Measurements from ENCODE around the gene NECAB3. TPM values are rescaled to one million over a fixed set of nuclear protein-coding genes. Genes with fewer than 3 reads are reported as not detected.

The NECAB3 gene
- total and polyA plus RNA-seq, 2 of the 13 experiments (the other 11 are each of a cell fraction or from before 2014, with no cell fraction given): 61.5 to 65.5 TPM

DNA sequence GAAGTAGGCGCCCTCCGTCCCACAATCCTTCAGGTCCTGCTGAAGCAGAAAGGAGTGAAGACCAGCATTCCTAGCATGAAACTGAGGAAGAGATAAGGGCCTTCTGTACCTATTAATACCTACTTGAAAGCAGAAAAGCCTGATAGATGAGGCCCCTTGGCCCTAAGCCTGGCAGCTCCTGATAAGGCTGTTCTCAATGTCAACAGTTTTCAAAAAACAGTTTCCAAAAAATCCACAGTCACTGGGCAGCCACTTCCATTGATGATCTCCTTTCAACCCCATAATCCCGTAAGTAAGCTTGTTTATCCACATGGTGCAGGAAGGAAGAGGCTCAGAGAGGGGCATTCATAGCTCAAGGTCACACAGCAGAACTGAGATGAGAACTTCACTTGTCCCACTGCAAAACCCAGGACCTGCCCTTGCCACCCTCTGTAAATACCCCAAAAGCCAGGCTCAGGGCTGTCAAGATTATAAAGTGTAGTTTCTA lies 14.8 kb upstream of the NECAB3 start (continued):
- TF ChIP-seq PRDM4 (CRISPR knock-in tag; IDR thresholded peaks at IDR 0.05; ENCODE audit: borderline replicate concordance) (no peak), ZNF441 (CRISPR knock-in tag; IDR thresholded peaks at IDR 0.05; ENCODE audit: borderline replicate concordance) (no peak), NFIC (IDR thresholded peaks at IDR 0.05; ENCODE audit: low read length) (no peak; the same call in 1 of the 2 replicates), ZNF235 (CRISPR knock-in tag; IDR thresholded peaks at IDR 0.05; ENCODE audit: borderline replicate concordance) (no peak), TOE1 (CRISPR knock-in tag; IDR thresholded peaks at IDR 0.05) (no peak), ZNF44 (CRISPR knock-in tag; IDR thresholded peaks at IDR 0.05) (no peak), PAWR (CRISPR knock-in tag; IDR thresholded peaks at IDR 0.05; ENCODE audit: borderline replicate concordance) (no peak), ARNT2 (CRISPR knock-in tag; IDR thresholded peaks at IDR 0.05; ENCODE audit: low read depth) (no peak), TSC22D2 (CRISPR knock-in tag; IDR thresholded peaks at IDR 0.05; ENCODE audit: borderline replicate concordance) (no peak), RFXANK (CRISPR knock-in tag; IDR thresholded peaks at IDR 0.05) (no peak), ISL2 (CRISPR knock-in tag; IDR thresholded peaks at IDR 0.05) (peak; percentile 95), ZNF589 (CRISPR knock-in tag; conservative IDR thresholded peaks at IDR 0.05) (no peak), SAFB2 (CRISPR knock-in tag; IDR thresholded peaks at IDR 0.05; ENCODE audit: borderline replicate concordance, low read depth) (no peak)
- TF ChIP-seq, protein P1, sequence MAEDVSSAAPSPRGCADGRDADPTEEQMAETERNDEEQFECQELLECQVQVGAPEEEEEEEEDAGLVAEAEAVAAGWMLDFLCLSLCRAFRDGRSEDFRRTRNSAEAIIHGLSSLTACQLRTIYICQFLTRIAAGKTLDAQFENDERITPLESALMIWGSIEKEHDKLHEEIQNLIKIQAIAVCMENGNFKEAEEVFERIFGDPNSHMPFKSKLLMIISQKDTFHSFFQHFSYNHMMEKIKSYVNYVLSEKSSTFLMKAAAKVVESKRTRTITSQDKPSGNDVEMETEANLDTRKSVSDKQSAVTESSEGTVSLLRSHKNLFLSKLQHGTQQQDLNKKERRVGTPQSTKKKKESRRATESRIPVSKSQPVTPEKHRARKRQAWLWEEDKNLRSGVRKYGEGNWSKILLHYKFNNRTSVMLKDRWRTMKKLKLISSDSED (CRISPR knock-in tag; IDR thresholded peaks at IDR 0.05): no peak
- TF ChIP-seq, protein P2, sequence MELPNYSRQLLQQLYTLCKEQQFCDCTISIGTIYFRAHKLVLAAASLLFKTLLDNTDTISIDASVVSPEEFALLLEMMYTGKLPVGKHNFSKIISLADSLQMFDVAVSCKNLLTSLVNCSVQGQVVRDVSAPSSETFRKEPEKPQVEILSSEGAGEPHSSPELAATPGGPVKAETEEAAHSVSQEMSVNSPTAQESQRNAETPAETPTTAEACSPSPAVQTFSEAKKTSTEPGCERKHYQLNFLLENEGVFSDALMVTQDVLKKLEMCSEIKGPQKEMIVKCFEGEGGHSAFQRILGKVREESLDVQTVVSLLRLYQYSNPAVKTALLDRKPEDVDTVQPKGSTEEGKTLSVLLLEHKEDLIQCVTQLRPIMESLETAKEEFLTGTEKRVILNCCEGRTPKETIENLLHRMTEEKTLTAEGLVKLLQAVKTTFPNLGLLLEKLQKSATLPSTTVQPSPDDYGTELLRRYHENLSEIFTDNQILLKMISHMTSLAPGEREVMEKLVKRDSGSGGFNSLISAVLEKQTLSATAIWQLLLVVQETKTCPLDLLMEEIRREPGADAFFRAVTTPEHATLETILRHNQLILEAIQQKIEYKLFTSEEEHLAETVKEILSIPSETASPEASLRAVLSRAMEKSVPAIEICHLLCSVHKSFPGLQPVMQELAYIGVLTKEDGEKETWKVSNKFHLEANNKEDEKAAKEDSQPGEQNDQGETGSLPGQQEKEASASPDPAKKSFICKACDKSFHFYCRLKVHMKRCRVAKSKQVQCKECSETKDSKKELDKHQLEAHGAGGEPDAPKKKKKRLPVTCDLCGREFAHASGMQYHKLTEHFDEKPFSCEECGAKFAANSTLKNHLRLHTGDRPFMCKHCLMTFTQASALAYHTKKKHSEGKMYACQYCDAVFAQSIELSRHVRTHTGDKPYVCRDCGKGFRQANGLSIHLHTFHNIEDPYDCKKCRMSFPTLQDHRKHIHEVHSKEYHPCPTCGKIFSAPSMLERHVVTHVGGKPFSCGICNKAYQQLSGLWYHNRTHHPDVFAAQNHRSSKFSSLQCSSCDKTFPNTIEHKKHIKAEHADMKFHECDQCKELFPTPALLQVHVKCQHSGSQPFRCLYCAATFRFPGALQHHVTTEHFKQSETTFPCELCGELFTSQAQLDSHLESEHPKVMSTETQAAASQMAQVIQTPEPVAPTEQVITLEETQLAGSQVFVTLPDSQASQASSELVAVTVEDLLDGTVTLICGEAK (IDR thresholded peaks at IDR 0.05): no peak
- TF ChIP-seq, protein P2 (CRISPR knock-in tag; IDR thresholded peaks at IDR 0.05): no peak
- TF ChIP-seq, protein P3, sequence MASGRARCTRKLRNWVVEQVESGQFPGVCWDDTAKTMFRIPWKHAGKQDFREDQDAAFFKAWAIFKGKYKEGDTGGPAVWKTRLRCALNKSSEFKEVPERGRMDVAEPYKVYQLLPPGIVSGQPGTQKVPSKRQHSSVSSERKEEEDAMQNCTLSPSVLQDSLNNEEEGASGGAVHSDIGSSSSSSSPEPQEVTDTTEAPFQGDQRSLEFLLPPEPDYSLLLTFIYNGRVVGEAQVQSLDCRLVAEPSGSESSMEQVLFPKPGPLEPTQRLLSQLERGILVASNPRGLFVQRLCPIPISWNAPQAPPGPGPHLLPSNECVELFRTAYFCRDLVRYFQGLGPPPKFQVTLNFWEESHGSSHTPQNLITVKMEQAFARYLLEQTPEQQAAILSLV (CRISPR knock-in tag; IDR thresholded peaks at IDR 0.05; ENCODE audit: borderline replicate concordance): no peak
